ENCODE results near the gene PLA2G4B. TPM values are rescaled to one million over a fixed set of nuclear protein-coding genes. Genes with fewer than 3 reads are reported as not detected.

PLA2G4B gene
- total RNA-seq, 2 donors from 2014 or later, result 1.5 to 7.6 TPM

DNA sequence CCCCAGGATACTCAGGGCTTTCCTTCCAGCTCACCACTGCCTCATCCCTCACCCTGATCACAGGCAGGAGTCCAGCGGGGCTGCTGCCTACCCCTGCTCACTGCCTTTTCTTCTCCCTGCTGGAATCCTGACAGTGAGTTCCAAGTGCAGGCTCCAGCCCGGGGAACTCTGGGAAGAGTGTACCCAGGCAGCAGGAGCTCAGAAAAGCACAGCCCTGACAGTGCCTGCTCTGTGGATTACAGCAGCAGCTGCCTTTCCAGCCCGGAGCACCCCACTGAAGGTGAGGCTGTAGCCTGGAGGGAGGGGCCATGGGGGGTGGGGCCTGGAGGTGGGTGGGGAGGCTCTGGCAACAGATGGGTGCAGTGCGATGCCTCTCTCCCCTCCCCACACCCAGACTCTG, 16.8 kb upstream of the PLA2G4B start:
- Histone ChIP-seq H3K27ac (no peak overlapping the region), H3K9me3 (no peaks in the 10 kb centered on the region), H3K4me1 (replicated peaks) (no peaks in the 10 kb centered on the region), H3K4me3 (no peak overlapping the region), H3K27me3 (replicated peaks; ENCODE audit: insufficient read depth) (no peaks in the 10 kb centered on the region), H3K36me3 (peaks cover 2 to 20% of the 10 kb centered on the region in 2 donors)
- WGBS, result 79% methylated on average over 4 of the region's 4 CpGs
- intact Hi-C loops (cut with DNase I), result no loop called here
- no peak for DNase-seq (ENCODE audit: low spot score)
- TF ChIP-seq, protein P1, sequence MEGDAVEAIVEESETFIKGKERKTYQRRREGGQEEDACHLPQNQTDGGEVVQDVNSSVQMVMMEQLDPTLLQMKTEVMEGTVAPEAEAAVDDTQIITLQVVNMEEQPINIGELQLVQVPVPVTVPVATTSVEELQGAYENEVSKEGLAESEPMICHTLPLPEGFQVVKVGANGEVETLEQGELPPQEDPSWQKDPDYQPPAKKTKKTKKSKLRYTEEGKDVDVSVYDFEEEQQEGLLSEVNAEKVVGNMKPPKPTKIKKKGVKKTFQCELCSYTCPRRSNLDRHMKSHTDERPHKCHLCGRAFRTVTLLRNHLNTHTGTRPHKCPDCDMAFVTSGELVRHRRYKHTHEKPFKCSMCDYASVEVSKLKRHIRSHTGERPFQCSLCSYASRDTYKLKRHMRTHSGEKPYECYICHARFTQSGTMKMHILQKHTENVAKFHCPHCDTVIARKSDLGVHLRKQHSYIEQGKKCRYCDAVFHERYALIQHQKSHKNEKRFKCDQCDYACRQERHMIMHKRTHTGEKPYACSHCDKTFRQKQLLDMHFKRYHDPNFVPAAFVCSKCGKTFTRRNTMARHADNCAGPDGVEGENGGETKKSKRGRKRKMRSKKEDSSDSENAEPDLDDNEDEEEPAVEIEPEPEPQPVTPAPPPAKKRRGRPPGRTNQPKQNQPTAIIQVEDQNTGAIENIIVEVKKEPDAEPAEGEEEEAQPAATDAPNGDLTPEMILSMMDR (IDR thresholded peaks at IDR 0.05), result no peak

DNA sequence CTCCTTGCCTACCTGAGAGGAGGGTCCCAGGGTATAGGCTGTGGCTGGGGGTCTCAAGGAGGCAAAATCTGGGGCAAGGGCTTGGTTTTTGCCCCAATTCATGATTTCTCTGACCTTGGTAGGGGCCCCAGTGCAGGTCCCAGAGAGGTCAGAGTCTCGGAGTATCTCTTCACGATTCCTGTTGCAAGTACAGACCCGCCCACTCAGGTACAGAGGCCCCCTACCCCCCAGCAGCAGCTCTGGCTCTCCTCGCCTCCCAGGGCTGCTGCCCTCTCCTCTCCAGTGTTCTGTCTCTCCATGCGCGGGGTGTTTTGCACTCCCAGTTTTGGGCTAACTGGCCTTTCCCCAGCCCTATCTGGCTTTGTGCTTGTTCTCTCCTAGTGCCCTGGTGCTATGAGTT, 16.2 kb upstream of the PLA2G4B start:
- intact Hi-C loops (cut with DNase I), result no loop called here
- no peaks in the 10 kb centered on the region for H3K9me3 ChIP-seq
- DNase-seq (ENCODE audit: low spot score), result no peak
- peaks cover 3% of the 10 kb centered on the region for H3K4me1 ChIP-seq (replicated peaks)
- H3K4me3 ChIP-seq, result no peak overlapping the region
- H3K27ac ChIP-seq, result no peak overlapping the region
- TF ChIP-seq POLR2A (IDR thresholded peaks at IDR 0.05) (no peak), POLR2AphosphoS5 (IDR thresholded peaks at IDR 0.05) (no peak)
- TF ChIP-seq, protein P1 (IDR thresholded peaks at IDR 0.05), result no peak
- H3K27me3 ChIP-seq (replicated peaks; ENCODE audit: insufficient read depth), result no peaks in the 10 kb centered on the region
- 81% methylated on average over 6 of the region's 6 CpGs for WGBS
- peaks cover 2 to 14% of the 10 kb centered on the region in 2 donors for H3K36me3 ChIP-seq

DNA sequence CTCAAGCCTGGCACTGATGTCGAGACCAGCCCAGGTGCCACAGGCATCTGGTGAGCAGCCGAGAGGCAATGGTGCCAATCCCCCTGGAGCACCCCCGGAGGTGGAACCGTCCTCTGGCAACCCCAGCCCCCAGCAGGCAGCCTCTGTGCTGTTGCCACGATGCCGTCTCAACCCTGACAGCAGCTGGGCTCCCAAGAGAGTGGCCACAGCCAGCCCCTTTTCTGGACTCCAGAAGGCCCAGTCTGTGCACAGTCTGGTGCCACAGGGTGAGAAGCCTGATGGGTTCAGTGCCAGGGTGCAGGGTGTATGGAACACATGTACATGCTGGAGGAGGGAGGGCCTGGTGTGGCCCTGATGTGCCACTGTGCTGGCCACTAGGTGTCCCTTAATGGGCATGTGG, 15.7 kb upstream of the PLA2G4B start:
- no peaks in the 10 kb centered on the region for H3K27me3 ChIP-seq (replicated peaks; ENCODE audit: insufficient read depth)
- no peak overlapping the region for H3K4me3 ChIP-seq
- WGBS, result 81% methylated on average over 5 of the region's 6 CpGs
- intact Hi-C loops (cut with DNase I), result no loop called here
- no peaks in the 10 kb centered on the region for H3K9me3 ChIP-seq
- H3K36me3 ChIP-seq, result peaks cover 2 to 9% of the 10 kb centered on the region in 2 donors
- no peak for DNase-seq (ENCODE audit: low spot score)
- H3K27ac ChIP-seq, result no peak overlapping the region
- TF ChIP-seq POLR2AphosphoS5 (IDR thresholded peaks at IDR 0.05), result no peak
- H3K4me1 ChIP-seq (replicated peaks), result peaks cover 4% of the 10 kb centered on the region

DNA sequence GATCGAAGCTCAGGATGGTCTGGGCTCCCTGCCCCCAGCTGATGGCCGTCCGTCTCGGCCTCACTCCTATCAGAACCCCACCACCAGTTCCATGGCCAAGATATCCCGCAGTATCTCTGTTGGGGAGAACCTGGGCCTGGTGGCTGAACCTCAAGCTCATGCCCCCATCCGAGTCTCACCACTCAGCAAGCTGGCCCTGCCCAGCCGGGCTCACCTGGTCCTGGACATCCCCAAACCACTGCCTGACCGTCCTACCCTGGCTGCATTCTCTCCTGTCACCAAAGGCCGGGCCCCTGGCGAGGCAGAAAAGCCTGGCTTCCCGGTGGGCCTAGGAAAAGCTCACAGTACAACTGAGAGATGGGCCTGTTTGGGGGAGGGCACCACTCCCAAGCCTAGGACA, 15.1 kb upstream of the PLA2G4B start:
- DNase-seq (ENCODE audit: low spot score), result no peak
- H3K4me3 ChIP-seq, result no peak overlapping the region
- peaks cover 4% of the 10 kb centered on the region for H3K4me1 ChIP-seq (replicated peaks)
- WGBS, result 89% methylated on average over 11 of the region's 11 CpGs
- H3K9me3 ChIP-seq, result no peaks in the 10 kb centered on the region
- H3K27ac ChIP-seq, result no peak overlapping the region
- no peaks in the 10 kb centered on the region for H3K27me3 ChIP-seq (replicated peaks; ENCODE audit: insufficient read depth)
- H3K36me3 ChIP-seq, result peaks cover 0 to 8% of the 10 kb centered on the region in 2 donors
- intact Hi-C loops (cut with DNase I), result no loop called here
- no peak for TF ChIP-seq POLR2AphosphoS5 (IDR thresholded peaks at IDR 0.05)
- TF ChIP-seq, protein P1 (IDR thresholded peaks at IDR 0.05), result no peak

DNA sequence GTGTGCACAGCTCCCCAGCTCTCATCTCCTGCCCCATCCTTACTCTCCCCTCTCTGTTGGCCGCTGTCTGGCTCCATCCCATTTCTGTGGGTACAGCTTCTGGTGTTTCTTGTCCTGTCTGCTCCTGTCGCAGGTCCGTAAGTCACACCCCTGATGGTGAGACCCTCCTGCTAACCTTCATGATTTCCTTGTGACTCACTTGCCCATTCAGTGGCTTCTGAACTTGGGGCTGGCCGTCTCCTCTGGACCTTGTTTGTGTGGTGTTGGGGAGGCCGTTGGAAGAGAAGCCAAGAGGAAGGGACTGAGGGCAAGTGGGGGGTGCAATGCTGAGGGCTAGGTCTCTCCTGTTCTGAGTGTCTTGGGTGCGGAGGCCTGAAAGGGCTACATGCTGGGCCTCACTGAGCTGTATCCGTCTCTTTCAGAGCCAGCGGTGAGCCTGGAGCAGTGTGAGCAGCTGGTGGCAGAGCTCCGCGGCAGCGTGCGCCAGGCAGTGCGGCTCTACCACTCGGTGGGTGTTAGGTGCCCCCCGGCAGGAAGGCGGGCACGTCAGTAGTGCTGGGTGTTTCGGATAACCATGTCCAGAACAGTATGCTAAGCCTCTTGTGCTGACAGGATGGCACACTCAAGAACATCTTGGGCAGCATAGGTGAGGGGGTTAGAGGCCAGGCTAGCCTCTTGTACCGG, 14.4 kb upstream of the PLA2G4B start:
- H3K4me1 ChIP-seq (replicated peaks), result peaks cover 4% of the 10 kb centered on the region
- no peaks in the 10 kb centered on the region for H3K27me3 ChIP-seq (replicated peaks; ENCODE audit: insufficient read depth)
- no peak overlapping the region for H3K27ac ChIP-seq
- TF ChIP-seq, protein P1 (IDR thresholded peaks at IDR 0.05), result no peak
- TF ChIP-seq POLR2A (IDR thresholded peaks at IDR 0.05) (no peak), POLR2AphosphoS5 (IDR thresholded peaks at IDR 0.05) (no peak)
- intact Hi-C loops (cut with DNase I), result no loop called here
- no peak overlapping the region for H3K4me3 ChIP-seq
- H3K36me3 ChIP-seq, result peaks cover 0 to 8% of the 10 kb centered on the region in 2 donors
- H3K9me3 ChIP-seq, result no peaks in the 10 kb centered on the region
- 88% methylated on average over 19 of the region's 19 CpGs for WGBS
- no peak for DNase-seq (ENCODE audit: low spot score)

Data from prostate gland (tissue), 2 donors.